Panc1 (cell line): ENCODE results near the gene OR9A4. TPM values are rescaled to one million over a fixed set of nuclear protein-coding genes. Genes with fewer than 3 reads are reported as not detected.

Experiments used
- ATAC-seq: fragments of 200-7000 bp; cut with Tn5 transposase; 2 replicates; pipeline ENCODE4 v1.9.1; 2020; ENCODE audit warnings: mild to moderate bottlenecking, moderate library complexity
- BruUV-seq: library from RNA; stranded (reverse); fragments of 400-500 nt; replicated peaks from 2 replicates; lab custom pipeline; 2021; lab: Mats Ljungman, UMichigan
- CTCF ChIA-PET: fragments of 300-600 bp; sonication (Branson Sonifier 250); formaldehyde crosslinking; loops from one replicate; lab custom pipeline; 2022; ENCODE audit warnings: antibody characterized with exemption; lab: Charles Lee
- POLR2A ChIA-PET: fragments of 300-600 bp; sonication (Branson Sonifier 250); formaldehyde crosslinking; loops from one replicate; lab custom pipeline; 2022; ENCODE audit warnings: antibody characterized with exemption; lab: Charles Lee
- DNase-seq: peaks from one replicate; pipeline ENCODE4 v3.0.0-alpha.2; 2010; ENCODE audit warnings: low read depth, low spot score
- H3K27ac ChIP-seq: 2 replicates; pipeline ENCODE4 v1.5.1; 2011; ENCODE audit warnings: mild to moderate bottlenecking, low read length, inconsistent platforms
- H3K27me3 ChIP-seq: fragments of 200-500 bp; sonication (Bioruptor generic); 2 replicates; pipeline ENCODE4 v1.6.0; 2014; ENCODE audit warnings: low read length, inconsistent platforms; ENCODE audit not compliant: control insufficient read depth, insufficient read depth
- H3K36me3 ChIP-seq: fragments of 200-500 bp; sonication (Bioruptor generic); 2 replicates; pipeline ENCODE4 v1.5.1; 2014; ENCODE audit warnings: inconsistent platforms, mild to moderate bottlenecking, low read length, moderate library complexity; ENCODE audit not compliant: control insufficient read depth, insufficient read depth
- H3K4me1 ChIP-seq: 2 replicates; pipeline ENCODE4 v1.5.1; 2011; ENCODE audit warnings: inconsistent platforms, mild to moderate bottlenecking, low read length, moderate library complexity; ENCODE audit not compliant: control insufficient read depth, insufficient read depth
- H3K4me3 ChIP-seq, 2 experiments: 2 replicates each; pipeline ENCODE4 v1.5.1; 2011 to 2012; ENCODE audit warnings: low read depth in 2 of 2, low read length in 2 of 2, mild to moderate bottlenecking in 2 of 2, inconsistent platforms in 1 of 2, moderate library complexity in 1 of 2
- H3K9me3 ChIP-seq: fragments of 200-500 bp; sonication (Bioruptor generic); 2 replicates; pipeline ENCODE4 v1.5.1; 2014; ENCODE audit warnings: low read depth, mild to moderate bottlenecking, inconsistent platforms, low read length, moderate library complexity; ENCODE audit not compliant: control insufficient read depth, insufficient read depth
- POLR2AphosphoS5 ChIP-seq: IDR thresholded peaks from 2 replicates; pipeline ENCODE4 v1.6.1; 2012; ENCODE audit warnings: mild to moderate bottlenecking, low read depth, low read length, moderate library complexity
- REST ChIP-seq, 2 experiments: IDR thresholded peaks; 2 replicates each; pipeline ENCODE4 v1.6.1; 2011 to 2012; ENCODE audit warnings: low read depth in 2 of 2, control low read depth in 1 of 2, low read length in 1 of 2, mild to moderate bottlenecking in 1 of 2, moderate library complexity in 1 of 2; ENCODE audit not compliant: insufficient read depth in 1 of 2
- SIN3A ChIP-seq: IDR thresholded peaks from 2 replicates; pipeline ENCODE4 v1.6.1; 2012; ENCODE audit warnings: low read depth, mild to moderate bottlenecking, low read length, moderate library complexity, borderline replicate concordance; ENCODE audit not compliant: insufficient read depth
- TCF7L2 ChIP-seq: IDR thresholded peaks from 2 replicates; pipeline ENCODE4 v1.6.1; 2011; ENCODE audit warnings: mild to moderate bottlenecking, low read depth, low read length, inconsistent platforms
- in situ Hi-C: cut with HindIII; loops from 2 replicates; pipeline ENCODE4 v1.10.0; 2016; ENCODE audit warnings: low sequenced_read_pairs, low pct_unique_long_range_greater_than_20kb
- intact Hi-C: fragments of 100-400 bp; cut with micrococcal nuclease; formaldehyde crosslinking; loops from one replicate; pipeline ENCODE4 v1.10.0; 2022; ENCODE audit not compliant: unreplicated experiment
- total RNA-seq: library from RNA; stranded (reverse); gene quantifications from one replicate; pipeline ENCODE4 v1.2.1, GENCODE V29; 2021; ENCODE audit not compliant: unreplicated experiment
- TF ChIP-seq, protein P1 (sequence below): fragments of 450-650 bp; IDR thresholded peaks from 2 replicates; pipeline ENCODE4 v1.5.1; 2017; ENCODE audit warnings: mild to moderate bottlenecking

The OR9A4 gene
- total RNA-seq, 1 experiment from 2014 or later = not detected

DNA sequence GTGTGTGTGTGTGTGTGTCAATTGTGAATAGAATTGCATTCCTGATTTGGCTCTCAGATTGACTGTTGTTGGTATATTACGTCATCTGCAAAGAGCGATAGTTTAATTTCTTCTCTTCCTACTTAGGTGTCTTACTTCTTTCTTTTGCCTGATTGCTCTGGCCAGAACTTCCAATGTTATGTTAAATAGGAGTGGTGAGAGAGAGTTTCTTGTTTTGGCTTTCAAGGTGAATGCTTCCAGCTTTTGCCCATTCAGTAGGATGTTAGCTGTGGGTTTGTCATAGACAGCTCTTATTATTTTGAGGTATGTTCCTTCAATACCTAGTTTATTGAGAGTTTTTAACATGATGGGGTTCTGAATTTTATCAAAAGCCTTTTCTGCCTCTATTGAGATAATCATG lies 40.7 kb upstream of the OR9A4 start:
- Histone ChIP-seq H3K27me3 (no peaks in the 10 kb centered on the region), H3K36me3 (no peaks in the 10 kb centered on the region), H3K27ac (no peak overlapping the region), H3K4me3 (no peak overlapping the region), H3K9me3 (no peaks in the 10 kb centered on the region), H3K4me1 (no peaks in the 10 kb centered on the region)
- ChIA-PET POLR2A (no interaction called here), CTCF (no interaction called here)
- in situ Hi-C loops = no loop called here
- ATAC-seq (no peak), DNase-seq (no peak)
- TF ChIP-seq POLR2AphosphoS5 (no peak), TCF7L2 (no peak), SIN3A (no peak)
- TF ChIP-seq, protein P1, sequence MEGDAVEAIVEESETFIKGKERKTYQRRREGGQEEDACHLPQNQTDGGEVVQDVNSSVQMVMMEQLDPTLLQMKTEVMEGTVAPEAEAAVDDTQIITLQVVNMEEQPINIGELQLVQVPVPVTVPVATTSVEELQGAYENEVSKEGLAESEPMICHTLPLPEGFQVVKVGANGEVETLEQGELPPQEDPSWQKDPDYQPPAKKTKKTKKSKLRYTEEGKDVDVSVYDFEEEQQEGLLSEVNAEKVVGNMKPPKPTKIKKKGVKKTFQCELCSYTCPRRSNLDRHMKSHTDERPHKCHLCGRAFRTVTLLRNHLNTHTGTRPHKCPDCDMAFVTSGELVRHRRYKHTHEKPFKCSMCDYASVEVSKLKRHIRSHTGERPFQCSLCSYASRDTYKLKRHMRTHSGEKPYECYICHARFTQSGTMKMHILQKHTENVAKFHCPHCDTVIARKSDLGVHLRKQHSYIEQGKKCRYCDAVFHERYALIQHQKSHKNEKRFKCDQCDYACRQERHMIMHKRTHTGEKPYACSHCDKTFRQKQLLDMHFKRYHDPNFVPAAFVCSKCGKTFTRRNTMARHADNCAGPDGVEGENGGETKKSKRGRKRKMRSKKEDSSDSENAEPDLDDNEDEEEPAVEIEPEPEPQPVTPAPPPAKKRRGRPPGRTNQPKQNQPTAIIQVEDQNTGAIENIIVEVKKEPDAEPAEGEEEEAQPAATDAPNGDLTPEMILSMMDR = no peak
- intact Hi-C loops = no loop called here
- no TSS peak for BruUV-seq

- Histone ChIP-seq H3K36me3 (no peaks in the 10 kb centered on the region), H3K9me3 (no peaks in the 10 kb centered on the region), H3K4me3 (no peak overlapping the region), H3K27me3 (no peaks in the 10 kb centered on the region), H3K4me1 (no peaks in the 10 kb centered on the region), H3K27ac (no peak overlapping the region)
- ATAC-seq (no peak), DNase-seq (no peak)
- CTCF ChIA-PET = no interaction called here
- intact Hi-C loops (no loop called here), in situ Hi-C loops (no loop called here)
- no TSS peak for BruUV-seq
- TF ChIP-seq SIN3A (no peak), POLR2AphosphoS5 (no peak)
- POLR2A ChIA-PET = no interaction called here
These were observed 39.8 kb upstream of the OR9A4 start for GRCh38 chr7:141876371-141876770.

GRCh38 chr7:141877365-141877764 lies 38.8 kb upstream of the OR9A4 start:
- no peaks in the 10 kb centered on the region for H3K9me3 ChIP-seq
- H3K36me3 ChIP-seq = no peaks in the 10 kb centered on the region
- TF ChIP-seq REST (IDR thresholded peaks at IDR 0.05; ENCODE audit: insufficient read depth in 1 of 2, low read depth in 2 of 2, low read length in 1 of 2) (no peak), TCF7L2 (no peak), SIN3A (no peak), POLR2AphosphoS5 (no peak)
- TF ChIP-seq, protein P1 = no peak
- no peaks in the 10 kb centered on the region for H3K4me1 ChIP-seq
- ATAC-seq (no peak), DNase-seq (no peak)
- in situ Hi-C loops (no loop called here), intact Hi-C loops (no loop called here)
- H3K27ac ChIP-seq = no peak overlapping the region
- CTCF ChIA-PET = no interaction called here
- H3K27me3 ChIP-seq = no peaks in the 10 kb centered on the region
- BruUV-seq = no TSS peak
- no peak overlapping the region for H3K4me3 ChIP-seq
- POLR2A ChIA-PET = no interaction called here
